Type B pancreatic cell (in vitro differentiated cells): Measurements from ENCODE around the gene CEP128. TPM values are rescaled to one million over a fixed set of nuclear protein-coding genes. Genes with fewer than 3 reads are reported as not detected.

ENCODE experiments used
- DNase-seq: peaks from one replicate; pipeline ENCODE4 v3.0.0; 2021; ENCODE audit warnings: mixed read lengths; ENCODE audit not compliant: unreplicated experiment; ENCODE audit errors: extremely low spot score
- H3K27ac Mint-ChIP-seq: 2 replicates; pipeline ENCODE4 v1.8.0; 2021; ENCODE audit warnings: mild to moderate bottlenecking, mixed read lengths
- H3K27me3 Mint-ChIP-seq: 2 replicates; pipeline ENCODE4 v1.8.0; 2021; ENCODE audit warnings: mixed read lengths
- H3K36me3 Mint-ChIP-seq: 2 replicates; pipeline ENCODE4 v1.8.0; 2021; ENCODE audit warnings: mixed read lengths
- H3K4me1 Mint-ChIP-seq: one replicate; pipeline ENCODE4 v1.8.0; 2021; ENCODE audit warnings: mixed read lengths; ENCODE audit not compliant: unreplicated experiment
- H3K4me3 Mint-ChIP-seq: 2 replicates; pipeline ENCODE4 v1.8.0; 2021; ENCODE audit warnings: mild to moderate bottlenecking, mixed read lengths
- H3K9me3 Mint-ChIP-seq: 2 replicates; pipeline ENCODE4 v1.8.0; 2021; ENCODE audit warnings: mixed read lengths
- CTCF ChIP-seq: fragments of 200-600 bp; sonication (generic); conservative IDR thresholded peaks from 2 replicates; pipeline ENCODE4 v1.5.0; 2021; ENCODE audit warnings: antibody characterized with exemption, mild to moderate bottlenecking
- total RNA-seq: library from RNA; stranded (reverse); gene quantifications from 2 replicates; pipeline ENCODE4 v1.2.1, GENCODE V29; 2021; ENCODE audit warnings: low replicate concordance

The CEP128 gene
- total RNA-seq, 1 donor from 2014 or later: 17.7 TPM

- Mint-ChIP-seq H3K36me3 (no peaks in the 10 kb centered on the region), H3K9me3 (no peaks in the 10 kb centered on the region), H3K4me3 (no peak overlapping the region), H3K4me1 (no peaks in the 10 kb centered on the region), H3K27me3 (no peaks in the 10 kb centered on the region), H3K27ac (no peak overlapping the region)
- no peak for TF ChIP-seq CTCF
- no peak for DNase-seq
Measured at GRCh38 chr14:80713076-80713850, 228.3 kb downstream of the CEP128 start.

- H3K4me3 Mint-ChIP-seq: no peak overlapping the region
- H3K9me3 Mint-ChIP-seq: no peaks in the 10 kb centered on the region
- DNase-seq: no peak
- no peak for TF ChIP-seq CTCF
- no peak overlapping the region for H3K27ac Mint-ChIP-seq
- H3K27me3 Mint-ChIP-seq: no peaks in the 10 kb centered on the region
- H3K4me1 Mint-ChIP-seq: no peaks in the 10 kb centered on the region
- no peaks in the 10 kb centered on the region for H3K36me3 Mint-ChIP-seq
Measured at GRCh38 chr14:80705241-80705980, 236.1 kb downstream of the CEP128 start.

GRCh38 chr14:80700601-80701000, 240.9 kb downstream of the CEP128 start:
- H3K4me1 Mint-ChIP-seq: no peaks in the 10 kb centered on the region
- no peaks in the 10 kb centered on the region for H3K27me3 Mint-ChIP-seq
- H3K9me3 Mint-ChIP-seq: no peaks in the 10 kb centered on the region
- no peak for TF ChIP-seq CTCF
- H3K36me3 Mint-ChIP-seq: no peaks in the 10 kb centered on the region
- H3K4me3 Mint-ChIP-seq: no peak overlapping the region
- no peak for DNase-seq
- H3K27ac Mint-ChIP-seq: no peak overlapping the region

GRCh38 chr14:80699861-80700260, 241.7 kb downstream of the CEP128 start:
- Mint-ChIP-seq H3K27me3 (no peaks in the 10 kb centered on the region), H3K9me3 (no peaks in the 10 kb centered on the region), H3K4me3 (no peak overlapping the region), H3K27ac (no peak overlapping the region), H3K36me3 (no peaks in the 10 kb centered on the region), H3K4me1 (no peaks in the 10 kb centered on the region)
- TF ChIP-seq CTCF: no peak
- DNase-seq: no peak

GRCh38 chr14:80698974-80699373, 242.6 kb downstream of the CEP128 start:
- Mint-ChIP-seq H3K36me3 (no peaks in the 10 kb centered on the region), H3K27me3 (no peaks in the 10 kb centered on the region), H3K27ac (no peak overlapping the region), H3K4me1 (no peaks in the 10 kb centered on the region), H3K4me3 (no peak overlapping the region), H3K9me3 (no peaks in the 10 kb centered on the region)
- no peak for TF ChIP-seq CTCF
- DNase-seq: no peak
